HepG2 (cell line): ENCODE results near the gene CA9. TPM values are rescaled to one million over a fixed set of nuclear protein-coding genes. Genes with fewer than 3 reads are reported as not detected.

Source experiments
- ATAC-seq: fragments of 200-7000 bp; cut with Tn5 transposase; 3 replicates; pipeline ENCODE4 v1.9.1; 2020; ENCODE audit warnings: mild to moderate bottlenecking, moderate library complexity
- BruUV-seq: library from RNA; stranded (reverse); fragments of 400-500 nt; replicated peaks from 2 replicates; lab custom pipeline; 2021; lab: Mats Ljungman, UMichigan
- CTCF ChIA-PET: fragments of 300-600 bp; formaldehyde crosslinking; extraction: SDS; loops from one replicate; lab custom pipeline; 2021; ENCODE audit warnings: low total read pairs, inconsistent platforms, low intra/inter-chr PET ratio; lab: Yijun Ruan, JAX
- POLR2A ChIA-PET: fragments of 350-600 bp; sonication (Branson Sonifier 250); formaldehyde crosslinking; loops from one replicate; lab custom pipeline; 2020; ENCODE audit warnings: antibody characterized with exemption, inconsistent platforms; lab: Yijun Ruan, JAX
- DNase-seq: peaks from one replicate; pipeline ENCODE4 v3.0.0-alpha.2; 2015; ENCODE audit warnings: low spot score
- FAIRE-seq: peaks from 3 replicates; lab custom pipeline; 2011; peaks lifted over from hg19 to GRCh38; lab: Jason Lieb, UNC
- H2AFZ ChIP-seq: one replicate; pipeline ENCODE4 v1.6.1; 2011; ENCODE audit warnings: low read length, inconsistent platforms
- H3K27ac ChIP-seq: fragments of 300-600 bp; 3 replicates; pipeline ENCODE4 v1.8.0; 2011; ENCODE audit warnings: mixed run types, mild to moderate bottlenecking, mixed read lengths, low read length, inconsistent platforms; ENCODE audit not compliant: insufficient read depth; ENCODE audit errors: extremely low read length
- H3K27me3 ChIP-seq, 2 experiments: fragments of 200-600 bp in 1 of 2; 2 replicates in 1 of 2; 3 replicates in 1 of 2; pipeline versions ENCODE4 v1.6.0 to v1.8.0; 2011; ENCODE audit warnings: low read length in 2 of 2, mild to moderate bottlenecking in 2 of 2, moderate library complexity in 2 of 2, inconsistent platforms in 1 of 2; ENCODE audit not compliant: insufficient read depth in 2 of 2, control insufficient read depth in 1 of 2
- H3K36me3 ChIP-seq, 2 experiments: fragments of 200-600 bp in 1 of 2; replicated peaks in 1 of 2; 2 replicates in 1 of 2; 3 replicates in 1 of 2; pipeline versions ENCODE4 v1.5.1 to v1.8.0; 2011; ENCODE audit warnings: low read length in 2 of 2, inconsistent platforms in 1 of 2; ENCODE audit not compliant: insufficient read depth in 2 of 2, control insufficient read depth in 1 of 2
- H3K4me1 ChIP-seq: 2 replicates; pipeline ENCODE4 v1.5.1; 2012; ENCODE audit warnings: low read length, inconsistent platforms; ENCODE audit not compliant: insufficient read depth
- H3K4me2 ChIP-seq: 2 replicates; pipeline ENCODE4 v1.6.0; 2011; ENCODE audit warnings: low read depth, low read length, inconsistent platforms
- H3K4me3 ChIP-seq, 3 experiments: fragments of 200-600 bp in 1 of 3; sonication (generic), shearing (Covaris generic) in 1 of 3; replicated peaks in 1 of 3; 2 replicates each; pipeline ENCODE4 v1.5.1; 2011 to 2016; ENCODE audit warnings: low read length in 3 of 3, inconsistent platforms in 2 of 3, low read depth in 2 of 3, mild to moderate bottlenecking in 2 of 3, control low read depth in 1 of 3, mixed read lengths in 1 of 3; ENCODE audit not compliant: insufficient read depth in 1 of 3
- H3K79me2 ChIP-seq: one replicate; pipeline ENCODE4 v1.6.1; 2011; ENCODE audit warnings: low read length, inconsistent platforms; ENCODE audit not compliant: insufficient read depth
- H3K9ac ChIP-seq: 2 replicates; pipeline ENCODE4 v1.6.0; 2011; ENCODE audit warnings: mild to moderate bottlenecking, low read depth, low read length, inconsistent platforms; ENCODE audit not compliant: insufficient read depth
- H3K9me3 ChIP-seq: 2 replicates; pipeline ENCODE4 v1.5.1; 2012; ENCODE audit warnings: mild to moderate bottlenecking, low read length
- H4K20me1 ChIP-seq: 2 replicates; pipeline ENCODE4 v1.6.0; 2011; ENCODE audit warnings: inconsistent platforms, mild to moderate bottlenecking, low read length, moderate library complexity; ENCODE audit not compliant: insufficient read depth
- DNMT1 ChIP-seq: sonication (generic); formaldehyde crosslinking; IDR thresholded peaks from 2 replicates; pipeline ENCODE4 v1.5.1; 2020; ENCODE audit warnings: mild to moderate bottlenecking, missing genetic modification reagents
- ETV6 ChIP-seq: sonication (generic); formaldehyde crosslinking; conservative IDR thresholded peaks from 2 replicates; pipeline ENCODE4 v1.4.0; 2020; ENCODE audit warnings: missing genetic modification reagents
- HOXA9 ChIP-seq: sonication (generic); formaldehyde crosslinking; IDR thresholded peaks from 2 replicates; pipeline ENCODE4 v1.8.1; 2022; ENCODE audit warnings: missing genetic modification reagents, mild to moderate bottlenecking, moderate library complexity, borderline replicate concordance
- NR2C2 ChIP-seq: sonication (generic); formaldehyde crosslinking; IDR thresholded peaks from 2 replicates; pipeline ENCODE4 v1.4.0; 2020; ENCODE audit warnings: missing genetic modification reagents, mild to moderate bottlenecking, moderate library complexity, borderline replicate concordance
- RNF219 ChIP-seq: sonication (generic); formaldehyde crosslinking; IDR thresholded peaks from 2 replicates; pipeline ENCODE4 v1.5.0; 2020; ENCODE audit warnings: mild to moderate bottlenecking, missing genetic modification reagents
- ZEB1 ChIP-seq: IDR thresholded peaks from 2 replicates; pipeline ENCODE4 v1.6.1; 2012; ENCODE audit warnings: mild to moderate bottlenecking, low read depth, inconsistent platforms; ENCODE audit not compliant: insufficient replicate concordance
- ZNF264 ChIP-seq: sonication (generic); formaldehyde crosslinking; IDR thresholded peaks from 2 replicates; pipeline ENCODE4 v1.4.0; 2020; ENCODE audit warnings: missing genetic modification reagents
- ZNF333 ChIP-seq: sonication (generic); formaldehyde crosslinking; IDR thresholded peaks from 2 replicates; pipeline ENCODE4 v1.4.0; 2020; ENCODE audit warnings: mild to moderate bottlenecking, missing genetic modification reagents, borderline replicate concordance
- ZNF383 ChIP-seq: sonication (generic); formaldehyde crosslinking; IDR thresholded peaks from 2 replicates; pipeline ENCODE4 v1.4.0; 2020; ENCODE audit warnings: missing genetic modification reagents, mild to moderate bottlenecking, borderline replicate concordance
- ZNF558 ChIP-seq: sonication (generic); formaldehyde crosslinking; IDR thresholded peaks from 2 replicates; pipeline ENCODE4 v1.9.0; 2022; ENCODE audit warnings: mild to moderate bottlenecking, missing genetic modification reagents, borderline replicate concordance
- WGBS: methylation state at CpG from one replicate; pipeline ENCODE4 v1.1.6; 2017; ENCODE audit warnings: low lambda C conversion rate; 5-methylcytosine and 5-hydroxymethylcytosine counted together
- in situ Hi-C: cut with HindIII; loops from 2 replicates; pipeline ENCODE4 v1.10.0; 2017; ENCODE audit warnings: low pct_unique_long_range_greater_than_20kb; ENCODE audit not compliant: extremely low pct_ligation_motif_present
- intact Hi-C: fragments of 100-400 bp; cut with micrococcal nuclease; formaldehyde crosslinking; loops from one replicate; pipeline ENCODE4 v1.10.0; 2022; ENCODE audit not compliant: unreplicated experiment
- polyA plus RNA-seq, 8 experiments: library from polyadenylated mRNA; depleted of rRNA in 3 of 8; stranded (reverse) in 7 of 8; unstranded in 1 of 8; fragments of >200 nt; fragmentation: Illumina TruSeq in 4 of 8; extraction: Trizol in 4 of 8; gene quantifications; 2 replicates each; pipeline versions ENCODE4 v1.2.1 to v1.2.3, GENCODE V29; 2011 to 2016; ENCODE audit warnings: low read depth in 4 of 8, missing spikeins in 1 of 8, mixed read lengths in 1 of 8; ENCODE audit not compliant: insufficient read depth in 1 of 8
- total RNA-seq, 5 experiments: library from RNA; depleted of rRNA; stranded (reverse); fragments of >200 nt; fragmentation: Illumina TruSeq; extraction: Trizol; gene quantifications; 2 replicates each; pipeline ENCODE4 v1.2.3, GENCODE V29; 2016; ENCODE audit warnings: low read depth in 1 of 5
- TF ChIP-seq, protein P1 (sequence below): sonication (generic); formaldehyde crosslinking; IDR thresholded peaks from 2 replicates; pipeline ENCODE4 v1.5.0; 2020; ENCODE audit warnings: mild to moderate bottlenecking, missing genetic modification reagents, moderate library complexity
- TF ChIP-seq, protein P2 (sequence below): sonication (generic); formaldehyde crosslinking; IDR thresholded peaks from 2 replicates; pipeline ENCODE4 v1.4.0; 2020; ENCODE audit warnings: missing genetic modification reagents, mild to moderate bottlenecking, borderline replicate concordance
- TF ChIP-seq, protein P3 (sequence below): sonication (generic); formaldehyde crosslinking; IDR thresholded peaks from 2 replicates; pipeline ENCODE4 v1.9.0; 2021; ENCODE audit warnings: missing genetic modification reagents, borderline replicate concordance

CA9 gene
- total and polyA plus RNA-seq, 2 of the 13 experiments (the other 11 are each of a cell fraction or from before 2014, with no cell fraction given): 0.13 to 152 TPM

DNA sequence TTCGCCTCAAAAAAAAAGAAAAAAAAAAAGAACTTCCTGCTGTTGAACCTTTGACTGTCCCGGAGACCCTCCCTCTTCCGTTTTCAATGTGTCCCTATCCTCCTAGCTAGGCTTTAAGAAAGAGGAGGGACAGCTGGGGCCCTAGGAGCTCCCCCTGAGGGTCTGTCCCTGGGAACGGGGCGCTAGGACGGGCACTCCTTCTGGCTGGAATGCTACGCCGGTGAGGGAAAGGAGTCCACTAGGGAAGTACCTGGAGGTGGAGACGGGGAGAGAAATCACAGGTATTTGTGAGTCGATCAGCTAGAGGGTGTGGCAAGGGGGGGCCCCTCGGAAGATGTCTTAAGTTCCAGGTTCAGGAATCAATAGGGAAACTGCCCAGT lies 27.6 kb upstream of the CA9 start:
- Histone ChIP-seq H3K4me1 (peaks cover 49% of the 10 kb centered on the region), H3K27ac (peak overlapping the region; percentile 67), H2AFZ (peak overlapping the region; percentile 48), H3K79me2 (no peaks in the 10 kb centered on the region), H3K4me2 (peak overlapping the region; percentile 79), H3K27me3 (peaks cover 2 to 22% of the 10 kb centered on the region in 2 experiments; a peak in 3 of 5 replicates), H3K9ac (peak overlapping the region; percentile 60), H3K4me3 (peak overlapping the region; percentile 70 to 83 (median 72)), H3K36me3 (no peaks in the 10 kb centered on the region), H4K20me1 (no peaks in the 10 kb centered on the region), H3K9me3 (no peaks in the 10 kb centered on the region)
- in situ Hi-C loops: no loop called here
- peak; percentile 32 for DNase-seq
- CTCF ChIA-PET: interaction anchor here (1.4 to 1.9 kb wide), 2 partner anchors 11 to 43 kb away, joined by 4 to 8 read pairs; partner anchors contain the start of genes CCDC107 and RMRP
- intact Hi-C loops: loop anchor here (1.0 to 10.0 kb wide), 4 partner anchors 11 to 239 kb away; no protein-coding TSS in a partner anchor
- no peak for FAIRE-seq
- peak; percentile 78 for ATAC-seq
- POLR2A ChIA-PET: interaction anchor here (0.7 to 5.4 kb wide), 13 partner anchors 10 to 157 kb away, joined by 3 to 41 read pairs (median 4); partner anchors contain the start of genes ARHGEF39, CCDC107, GBA2 and RGP1
- BruUV-seq: TSS peak; percentile 66
- 0% methylated on average over 11 of the region's 11 CpGs for WGBS
- TF ChIP-seq, protein P1, sequence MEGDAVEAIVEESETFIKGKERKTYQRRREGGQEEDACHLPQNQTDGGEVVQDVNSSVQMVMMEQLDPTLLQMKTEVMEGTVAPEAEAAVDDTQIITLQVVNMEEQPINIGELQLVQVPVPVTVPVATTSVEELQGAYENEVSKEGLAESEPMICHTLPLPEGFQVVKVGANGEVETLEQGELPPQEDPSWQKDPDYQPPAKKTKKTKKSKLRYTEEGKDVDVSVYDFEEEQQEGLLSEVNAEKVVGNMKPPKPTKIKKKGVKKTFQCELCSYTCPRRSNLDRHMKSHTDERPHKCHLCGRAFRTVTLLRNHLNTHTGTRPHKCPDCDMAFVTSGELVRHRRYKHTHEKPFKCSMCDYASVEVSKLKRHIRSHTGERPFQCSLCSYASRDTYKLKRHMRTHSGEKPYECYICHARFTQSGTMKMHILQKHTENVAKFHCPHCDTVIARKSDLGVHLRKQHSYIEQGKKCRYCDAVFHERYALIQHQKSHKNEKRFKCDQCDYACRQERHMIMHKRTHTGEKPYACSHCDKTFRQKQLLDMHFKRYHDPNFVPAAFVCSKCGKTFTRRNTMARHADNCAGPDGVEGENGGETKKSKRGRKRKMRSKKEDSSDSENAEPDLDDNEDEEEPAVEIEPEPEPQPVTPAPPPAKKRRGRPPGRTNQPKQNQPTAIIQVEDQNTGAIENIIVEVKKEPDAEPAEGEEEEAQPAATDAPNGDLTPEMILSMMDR (CRISPR knock-in tag): no peak
- no peak for TF ChIP-seq ETV6
- no peak for TF ChIP-seq ZNF558 (CRISPR knock-in tag)
- no peak for TF ChIP-seq ZNF333 (CRISPR knock-in tag)
- TF ChIP-seq RNF219 (CRISPR knock-in tag): 0 out of 2 replicates have a peak, but pooled peaks have one; percentile 25
- TF ChIP-seq DNMT1: no peak
- no peak for TF ChIP-seq ZNF383 (CRISPR knock-in tag)
- TF ChIP-seq ZNF264 (CRISPR knock-in tag): no peak
- TF ChIP-seq, protein P2, sequence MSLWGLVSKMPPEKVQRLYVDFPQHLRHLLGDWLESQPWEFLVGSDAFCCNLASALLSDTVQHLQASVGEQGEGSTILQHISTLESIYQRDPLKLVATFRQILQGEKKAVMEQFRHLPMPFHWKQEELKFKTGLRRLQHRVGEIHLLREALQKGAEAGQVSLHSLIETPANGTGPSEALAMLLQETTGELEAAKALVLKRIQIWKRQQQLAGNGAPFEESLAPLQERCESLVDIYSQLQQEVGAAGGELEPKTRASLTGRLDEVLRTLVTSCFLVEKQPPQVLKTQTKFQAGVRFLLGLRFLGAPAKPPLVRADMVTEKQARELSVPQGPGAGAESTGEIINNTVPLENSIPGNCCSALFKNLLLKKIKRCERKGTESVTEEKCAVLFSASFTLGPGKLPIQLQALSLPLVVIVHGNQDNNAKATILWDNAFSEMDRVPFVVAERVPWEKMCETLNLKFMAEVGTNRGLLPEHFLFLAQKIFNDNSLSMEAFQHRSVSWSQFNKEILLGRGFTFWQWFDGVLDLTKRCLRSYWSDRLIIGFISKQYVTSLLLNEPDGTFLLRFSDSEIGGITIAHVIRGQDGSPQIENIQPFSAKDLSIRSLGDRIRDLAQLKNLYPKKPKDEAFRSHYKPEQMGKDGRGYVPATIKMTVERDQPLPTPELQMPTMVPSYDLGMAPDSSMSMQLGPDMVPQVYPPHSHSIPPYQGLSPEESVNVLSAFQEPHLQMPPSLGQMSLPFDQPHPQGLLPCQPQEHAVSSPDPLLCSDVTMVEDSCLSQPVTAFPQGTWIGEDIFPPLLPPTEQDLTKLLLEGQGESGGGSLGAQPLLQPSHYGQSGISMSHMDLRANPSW (CRISPR knock-in tag): no peak
- TF ChIP-seq NR2C2 (CRISPR knock-in tag): no peak; the same call in 1 of the 2 replicates
- TF ChIP-seq ZEB1: peak; percentile 85
- TF ChIP-seq, protein P3, sequence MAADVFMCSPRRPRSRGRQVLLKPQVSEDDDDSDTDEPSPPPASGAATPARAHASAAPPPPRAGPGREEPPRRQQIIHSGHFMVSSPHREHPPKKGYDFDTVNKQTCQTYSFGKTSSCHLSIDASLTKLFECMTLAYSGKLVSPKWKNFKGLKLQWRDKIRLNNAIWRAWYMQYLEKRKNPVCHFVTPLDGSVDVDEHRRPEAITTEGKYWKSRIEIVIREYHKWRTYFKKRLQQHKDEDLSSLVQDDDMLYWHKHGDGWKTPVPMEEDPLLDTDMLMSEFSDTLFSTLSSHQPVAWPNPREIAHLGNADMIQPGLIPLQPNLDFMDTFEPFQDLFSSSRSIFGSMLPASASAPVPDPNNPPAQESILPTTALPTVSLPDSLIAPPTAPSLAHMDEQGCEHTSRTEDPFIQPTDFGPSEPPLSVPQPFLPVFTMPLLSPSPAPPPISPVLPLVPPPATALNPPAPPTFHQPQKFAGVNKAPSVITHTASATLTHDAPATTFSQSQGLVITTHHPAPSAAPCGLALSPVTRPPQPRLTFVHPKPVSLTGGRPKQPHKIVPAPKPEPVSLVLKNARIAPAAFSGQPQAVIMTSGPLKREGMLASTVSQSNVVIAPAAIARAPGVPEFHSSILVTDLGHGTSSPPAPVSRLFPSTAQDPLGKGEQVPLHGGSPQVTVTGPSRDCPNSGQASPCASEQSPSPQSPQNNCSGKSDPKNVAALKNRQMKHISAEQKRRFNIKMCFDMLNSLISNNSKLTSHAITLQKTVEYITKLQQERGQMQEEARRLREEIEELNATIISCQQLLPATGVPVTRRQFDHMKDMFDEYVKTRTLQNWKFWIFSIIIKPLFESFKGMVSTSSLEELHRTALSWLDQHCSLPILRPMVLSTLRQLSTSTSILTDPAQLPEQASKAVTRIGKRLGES: no peak
- no peak for TF ChIP-seq HOXA9 (CRISPR knock-in tag)
